ENCODE measurements around the gene FAM131B.

DNA sequence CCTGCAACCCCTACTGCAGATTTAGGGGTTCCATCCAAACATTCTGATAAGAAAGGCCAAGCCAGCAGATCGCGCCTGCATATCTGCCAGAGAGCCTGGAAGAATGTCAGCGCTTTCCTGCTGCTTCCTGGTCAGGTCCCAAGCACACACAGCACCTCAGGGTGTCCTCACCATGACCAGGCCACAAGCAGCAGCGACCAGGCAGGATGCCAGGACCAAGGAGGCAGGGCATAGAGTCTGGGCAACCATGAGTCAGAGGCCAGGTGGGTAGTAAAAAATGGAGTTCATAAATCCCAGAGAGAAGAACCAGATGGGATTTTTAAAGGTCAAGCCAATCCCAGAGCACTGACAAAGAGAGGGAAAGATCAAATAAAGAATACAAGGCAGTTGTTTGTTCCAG lies 5.5 kb upstream of the FAM131B start:
- TF ChIP-seq, protein P1, sequence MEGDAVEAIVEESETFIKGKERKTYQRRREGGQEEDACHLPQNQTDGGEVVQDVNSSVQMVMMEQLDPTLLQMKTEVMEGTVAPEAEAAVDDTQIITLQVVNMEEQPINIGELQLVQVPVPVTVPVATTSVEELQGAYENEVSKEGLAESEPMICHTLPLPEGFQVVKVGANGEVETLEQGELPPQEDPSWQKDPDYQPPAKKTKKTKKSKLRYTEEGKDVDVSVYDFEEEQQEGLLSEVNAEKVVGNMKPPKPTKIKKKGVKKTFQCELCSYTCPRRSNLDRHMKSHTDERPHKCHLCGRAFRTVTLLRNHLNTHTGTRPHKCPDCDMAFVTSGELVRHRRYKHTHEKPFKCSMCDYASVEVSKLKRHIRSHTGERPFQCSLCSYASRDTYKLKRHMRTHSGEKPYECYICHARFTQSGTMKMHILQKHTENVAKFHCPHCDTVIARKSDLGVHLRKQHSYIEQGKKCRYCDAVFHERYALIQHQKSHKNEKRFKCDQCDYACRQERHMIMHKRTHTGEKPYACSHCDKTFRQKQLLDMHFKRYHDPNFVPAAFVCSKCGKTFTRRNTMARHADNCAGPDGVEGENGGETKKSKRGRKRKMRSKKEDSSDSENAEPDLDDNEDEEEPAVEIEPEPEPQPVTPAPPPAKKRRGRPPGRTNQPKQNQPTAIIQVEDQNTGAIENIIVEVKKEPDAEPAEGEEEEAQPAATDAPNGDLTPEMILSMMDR (IDR thresholded peaks at IDR 0.05), result no peak
- TF ChIP-seq POLR2A (IDR thresholded peaks at IDR 0.05), result no peak

Measured in thyroid gland (tissue), 4 donors.